ENCODE measurements around the gene MAP1LC3B2.
A peak's percentile ranks its signal among the peaks of the same experiment; 100 is the strongest.

MAP1LC3B2 gene

DNA sequence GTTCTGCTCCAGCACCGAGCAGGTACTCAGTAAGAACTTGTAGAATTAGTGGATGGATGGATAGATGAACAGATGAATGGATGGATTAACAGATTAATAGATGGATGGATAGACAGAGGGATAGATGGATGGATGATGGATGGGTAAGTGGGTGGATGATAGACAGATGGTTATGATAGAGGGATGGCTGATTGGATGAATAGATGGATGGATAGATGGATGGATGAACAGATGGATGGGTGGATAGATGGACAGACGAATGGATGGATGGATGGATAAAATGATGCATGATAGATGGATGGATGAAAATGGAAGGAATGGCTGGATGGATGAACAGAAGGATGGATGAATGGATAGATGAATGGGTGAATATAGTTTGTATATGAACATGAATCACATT lies 8.0 kb upstream of the MAP1LC3B2 start:
- Histone ChIP-seq H3K4me1 (ENCODE audit: control insufficient read depth, insufficient read depth, low read length) (peaks cover 3% of the 10 kb centered on the region), H3K4me3 (ENCODE audit: low read length) (no peak overlapping the region), H3K36me3 (ENCODE audit: control insufficient read depth, insufficient read depth, low read length, severe bottlenecking) (no peaks in the 10 kb centered on the region), H3K9ac (ENCODE audit: low read length) (no peak overlapping the region), H3K9me3 (ENCODE audit: control insufficient read depth, low read length) (peaks cover 2% of the 10 kb centered on the region), H3K27me3 (replicated peaks; ENCODE audit: control insufficient read depth, insufficient read depth, low read length) (no peaks in the 10 kb centered on the region)
- no peak for DNase-seq (ENCODE audit: low read depth)

DNA sequence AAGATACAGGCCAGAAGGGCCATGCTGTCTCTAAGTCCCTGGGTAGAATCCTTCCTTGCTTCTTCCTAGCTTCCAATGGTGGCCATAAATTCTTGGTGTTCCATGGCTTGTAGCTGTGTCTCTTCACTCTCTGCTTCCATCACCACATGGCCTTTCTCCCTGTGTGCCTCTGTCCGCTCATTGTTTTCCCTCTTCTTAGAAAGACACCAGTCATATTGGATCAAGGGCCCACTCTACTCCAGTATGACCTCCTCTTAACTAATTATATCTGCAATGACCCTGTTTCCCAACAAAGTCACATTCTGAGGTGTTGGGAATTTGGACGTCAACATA lies 7.6 kb upstream of the MAP1LC3B2 start:
- Histone ChIP-seq H3K9ac (ENCODE audit: low read length) (no peak overlapping the region), H3K36me3 (ENCODE audit: control insufficient read depth, insufficient read depth, low read length, severe bottlenecking) (no peaks in the 10 kb centered on the region), H3K27me3 (replicated peaks; ENCODE audit: control insufficient read depth, insufficient read depth, low read length) (no peaks in the 10 kb centered on the region), H3K4me3 (ENCODE audit: low read length) (no peak overlapping the region), H3K4me1 (ENCODE audit: control insufficient read depth, insufficient read depth, low read length) (peaks cover 3% of the 10 kb centered on the region), H3K9me3 (ENCODE audit: control insufficient read depth, low read length) (peaks cover 2% of the 10 kb centered on the region)
- DNase-seq (ENCODE audit: low read depth), result no peak

DNA sequence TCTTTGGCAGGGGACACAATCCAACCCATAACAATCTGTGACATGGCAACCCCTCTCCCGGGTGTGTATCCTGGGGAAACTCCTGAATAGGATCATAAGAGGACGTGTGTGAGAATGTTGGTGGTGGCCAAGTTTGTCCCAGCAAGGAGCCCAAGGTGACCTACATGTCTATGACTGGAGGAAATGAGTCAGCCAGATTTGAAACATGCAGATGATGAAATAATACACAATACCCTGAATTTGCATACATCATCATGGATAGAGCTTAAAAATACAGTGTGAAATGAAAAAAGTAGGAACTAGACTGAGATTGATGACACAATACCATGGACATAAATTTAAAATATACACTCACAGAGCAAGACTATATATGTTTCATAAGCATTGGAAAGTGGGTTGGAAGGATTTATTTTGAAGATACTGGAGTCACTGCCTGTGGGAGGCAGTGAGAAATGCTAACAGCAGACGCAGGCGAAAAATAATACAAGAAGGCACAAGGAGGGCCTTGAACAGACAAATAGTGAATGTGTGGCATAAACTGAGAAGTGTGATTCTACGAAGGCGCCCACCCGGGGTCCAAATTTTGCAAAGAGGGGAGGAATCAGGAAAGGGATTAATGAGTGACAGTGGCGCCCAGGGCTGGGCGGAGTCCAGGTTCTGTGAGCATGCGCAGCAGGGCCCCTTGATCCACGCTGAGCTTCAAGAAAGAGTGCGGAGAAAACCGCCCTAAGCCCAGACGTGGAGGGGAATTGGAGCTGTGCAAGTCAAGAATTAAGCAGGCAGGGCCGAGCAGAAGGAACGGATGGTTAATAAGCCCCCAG lies 7.0 kb upstream of the MAP1LC3B2 start:
- H3K9ac ChIP-seq (ENCODE audit: low read length), result no peak overlapping the region
- H3K4me3 ChIP-seq (ENCODE audit: low read length), result no peak overlapping the region
- DNase-seq (ENCODE audit: low read depth), result peak; percentile 77
- peaks cover 2% of the 10 kb centered on the region for H3K9me3 ChIP-seq (ENCODE audit: control insufficient read depth, low read length)
- H3K27me3 ChIP-seq (replicated peaks; ENCODE audit: control insufficient read depth, insufficient read depth, low read length), result no peaks in the 10 kb centered on the region
- peaks cover 3% of the 10 kb centered on the region for H3K4me1 ChIP-seq (ENCODE audit: control insufficient read depth, insufficient read depth, low read length)
- H3K36me3 ChIP-seq (ENCODE audit: control insufficient read depth, insufficient read depth, low read length, severe bottlenecking), result no peaks in the 10 kb centered on the region

DNA sequence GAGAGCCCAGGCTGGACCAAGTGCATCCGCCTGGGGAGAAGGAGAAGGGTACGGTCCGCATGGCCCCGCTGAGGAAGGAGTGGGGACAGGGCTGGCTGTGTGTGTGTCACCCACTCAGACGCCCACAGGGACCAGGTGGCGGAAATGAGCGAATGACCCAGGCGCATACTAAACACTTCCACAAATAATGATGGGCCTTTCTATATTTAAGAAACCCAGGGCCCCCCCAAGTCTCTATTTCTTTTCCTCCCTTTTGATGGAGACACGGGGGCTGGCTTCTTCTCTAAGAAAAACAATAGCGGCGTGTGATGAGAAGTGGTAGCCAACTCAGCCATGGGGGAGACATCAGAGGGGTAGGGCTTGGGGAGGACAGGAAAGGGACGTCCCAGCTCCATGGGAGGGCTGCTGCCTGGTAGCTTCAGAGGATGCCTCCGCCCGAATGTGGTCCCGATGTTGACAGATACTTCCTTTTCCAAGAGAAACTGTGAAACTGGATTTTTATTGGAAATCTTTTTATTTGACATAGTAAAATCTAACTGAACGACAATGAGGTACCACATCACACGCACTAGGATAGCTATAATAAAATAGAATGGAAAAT lies 6.3 kb upstream of the MAP1LC3B2 start:
- Histone ChIP-seq H3K4me1 (ENCODE audit: control insufficient read depth, insufficient read depth, low read length) (peaks cover 3% of the 10 kb centered on the region), H3K4me3 (ENCODE audit: low read length) (no peak overlapping the region), H3K9me3 (ENCODE audit: control insufficient read depth, low read length) (peaks cover 2% of the 10 kb centered on the region), H3K36me3 (ENCODE audit: control insufficient read depth, insufficient read depth, low read length, severe bottlenecking) (no peaks in the 10 kb centered on the region), H3K27me3 (replicated peaks; ENCODE audit: control insufficient read depth, insufficient read depth, low read length) (no peaks in the 10 kb centered on the region), H3K9ac (ENCODE audit: low read length) (no peak overlapping the region)
- no peak for DNase-seq (ENCODE audit: low read depth)

DNA sequence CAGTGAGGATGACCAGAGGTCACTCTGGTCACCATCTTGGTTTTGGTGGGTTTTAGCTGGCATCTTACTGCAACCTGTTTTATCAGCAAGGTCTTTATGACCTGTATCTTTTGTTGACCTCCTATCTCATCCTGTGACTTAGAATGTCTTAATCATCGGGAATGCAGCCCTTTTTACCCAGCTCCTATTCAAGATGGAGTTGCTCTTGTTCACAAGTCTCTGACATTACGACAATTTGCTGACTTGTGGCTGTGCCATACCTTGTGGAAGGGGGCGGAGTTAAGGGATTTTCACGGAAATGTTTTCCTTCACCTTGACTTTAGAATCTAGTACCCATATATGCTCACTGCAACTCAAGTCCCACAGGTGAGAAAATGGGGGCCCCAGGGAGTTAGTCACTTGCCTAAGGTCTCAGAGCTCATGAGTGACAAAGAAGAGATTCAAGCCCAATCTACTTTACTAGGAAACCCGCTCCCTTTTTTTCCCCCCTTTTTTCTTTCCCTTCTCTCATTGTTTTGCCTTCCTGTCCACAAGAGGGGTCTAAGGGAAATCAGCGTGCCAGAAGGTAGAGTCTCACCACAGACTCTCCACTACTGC lies 2.7 kb upstream of the MAP1LC3B2 start:
- no peak for DNase-seq (ENCODE audit: low read depth)
- Histone ChIP-seq H3K4me3 (ENCODE audit: low read length) (no peak overlapping the region), H3K9me3 (ENCODE audit: control insufficient read depth, low read length) (peaks cover 2% of the 10 kb centered on the region), H3K27me3 (replicated peaks; ENCODE audit: control insufficient read depth, insufficient read depth, low read length) (no peaks in the 10 kb centered on the region), H3K4me1 (ENCODE audit: control insufficient read depth, insufficient read depth, low read length) (peaks cover 12% of the 10 kb centered on the region), H3K9ac (ENCODE audit: low read length) (no peak overlapping the region), H3K36me3 (ENCODE audit: control insufficient read depth, insufficient read depth, low read length, severe bottlenecking) (no peaks in the 10 kb centered on the region)

DNA sequence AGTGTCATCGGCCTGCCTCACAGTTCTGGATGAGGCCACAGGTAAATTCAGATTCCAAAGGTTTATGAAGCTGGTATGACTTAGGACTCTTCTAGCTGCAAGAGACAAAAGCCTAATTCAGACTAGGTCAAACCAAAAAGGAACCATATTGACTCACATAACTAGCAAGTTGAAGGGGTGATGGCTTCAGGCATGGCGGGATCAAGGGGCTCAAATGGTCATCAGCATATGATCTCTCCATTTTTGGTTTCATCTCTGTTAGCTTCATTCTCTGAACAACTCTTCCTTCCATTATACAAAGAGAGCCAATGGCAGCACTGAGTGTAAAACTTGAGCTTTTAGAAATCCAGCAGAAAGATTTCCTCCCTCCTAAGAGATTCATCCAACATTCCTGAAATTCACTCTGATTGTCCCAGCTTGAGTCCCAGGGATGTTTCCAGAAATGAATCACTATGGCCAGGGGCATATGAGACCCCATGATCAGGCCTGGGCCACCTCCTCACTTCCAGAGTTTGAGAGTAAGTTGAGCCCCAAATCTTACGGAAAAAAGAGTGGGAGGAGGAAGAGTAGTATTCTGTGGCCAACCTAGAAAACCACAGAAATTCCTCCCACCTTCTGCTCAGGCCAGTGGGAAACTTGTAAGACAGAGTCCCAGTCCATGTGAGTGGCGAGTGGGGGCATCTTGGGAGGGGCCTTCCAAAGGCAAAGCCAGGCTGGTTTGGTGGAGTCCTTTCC lies 2.0 kb upstream of the MAP1LC3B2 start:
- Histone ChIP-seq H3K9ac (ENCODE audit: low read length) (no peak overlapping the region), H3K27me3 (replicated peaks; ENCODE audit: control insufficient read depth, insufficient read depth, low read length) (no peaks in the 10 kb centered on the region), H3K36me3 (ENCODE audit: control insufficient read depth, insufficient read depth, low read length, severe bottlenecking) (no peaks in the 10 kb centered on the region), H3K9me3 (ENCODE audit: control insufficient read depth, low read length) (peaks cover 2% of the 10 kb centered on the region), H3K4me3 (ENCODE audit: low read length) (no peak overlapping the region), H3K4me1 (ENCODE audit: control insufficient read depth, insufficient read depth, low read length) (peaks cover 11% of the 10 kb centered on the region)
- DNase-seq (ENCODE audit: low read depth), result peak; percentile 23

DNA sequence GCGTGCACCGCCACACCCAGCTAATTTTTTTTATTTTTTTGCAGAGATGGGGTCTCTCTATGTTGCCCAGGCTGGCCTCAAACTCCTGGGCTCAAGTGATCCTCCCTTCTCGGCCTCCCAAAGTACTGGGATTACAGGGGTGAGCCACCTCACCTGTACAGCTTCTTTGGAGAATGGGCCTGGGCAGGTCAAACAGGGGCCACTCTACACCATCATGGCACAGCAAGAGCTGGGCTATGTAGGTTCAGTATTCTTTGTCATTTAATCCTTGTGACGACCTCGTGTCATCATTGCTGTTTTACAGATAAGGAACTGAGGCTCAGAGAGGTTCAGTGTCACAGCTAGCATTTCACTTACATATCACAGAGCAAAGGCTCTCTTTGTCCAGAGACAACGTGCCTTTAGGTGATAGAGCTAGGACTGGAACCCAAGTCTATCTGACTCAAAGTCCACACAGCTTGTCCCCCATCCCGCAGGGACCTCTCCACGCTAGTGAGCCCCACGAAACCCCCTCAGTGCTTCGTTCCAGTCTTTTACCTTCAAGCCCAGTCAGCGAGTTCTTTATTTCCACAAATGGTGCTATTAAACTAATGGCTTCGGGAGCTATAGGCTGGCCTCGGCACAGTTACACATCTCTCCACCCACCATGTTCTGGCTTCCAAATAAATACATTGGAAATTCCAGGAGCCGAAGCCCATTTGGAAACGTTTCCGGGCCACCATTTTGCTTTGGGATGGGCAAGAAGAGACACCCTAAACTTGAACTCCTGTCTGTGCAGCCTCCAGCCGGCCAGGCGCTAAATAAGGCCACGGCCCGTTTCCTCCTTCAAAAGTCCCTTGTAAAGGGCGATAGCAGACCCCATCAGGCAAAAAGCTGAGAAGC lies 660 bp upstream of the MAP1LC3B2 start:
- peaks cover 6% of the 10 kb centered on the region for H3K9me3 ChIP-seq (ENCODE audit: control insufficient read depth, low read length)
- no peaks in the 10 kb centered on the region for H3K36me3 ChIP-seq (ENCODE audit: control insufficient read depth, insufficient read depth, low read length, severe bottlenecking)
- peaks cover 9% of the 10 kb centered on the region for H3K4me1 ChIP-seq (ENCODE audit: control insufficient read depth, insufficient read depth, low read length)
- H3K4me3 ChIP-seq (ENCODE audit: low read length), result no peak overlapping the region
- no peaks in the 10 kb centered on the region for H3K27me3 ChIP-seq (replicated peaks; ENCODE audit: control insufficient read depth, insufficient read depth, low read length)
- DNase-seq (ENCODE audit: low read depth), result no peak
- no peak overlapping the region for H3K9ac ChIP-seq (ENCODE audit: low read length)

DNA sequence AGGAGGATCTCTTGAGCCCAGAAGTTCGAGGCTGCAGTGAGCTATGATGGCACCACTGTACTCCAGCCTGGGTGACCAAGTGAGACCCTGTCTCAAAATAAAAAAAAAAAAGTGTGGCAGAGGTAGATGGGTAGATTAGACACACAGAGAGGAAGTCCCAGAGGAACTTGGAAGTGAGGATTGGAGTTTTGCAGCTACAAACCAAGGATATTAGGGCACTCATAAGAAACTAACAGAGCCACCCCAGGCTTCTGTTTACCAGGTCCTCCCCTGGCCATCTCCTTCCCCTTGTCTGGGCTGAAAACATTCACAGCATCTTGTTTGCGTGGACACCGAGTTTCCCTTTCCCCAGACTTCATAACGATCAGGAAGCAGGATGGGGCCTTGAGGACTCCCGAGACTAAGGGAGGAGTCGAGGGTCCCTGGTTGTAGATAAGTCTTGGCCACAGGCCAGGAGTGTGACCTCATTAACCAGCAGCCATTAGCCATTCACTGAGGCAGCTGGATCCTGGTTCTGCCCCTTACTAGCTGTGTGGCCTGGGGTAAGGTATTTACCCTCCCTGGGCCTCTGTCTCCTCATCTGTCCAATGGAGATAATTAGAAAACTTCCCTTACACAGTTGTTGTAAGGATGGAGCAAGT lies 2.1 kb downstream of the MAP1LC3B2 start:
- no peaks in the 10 kb centered on the region for H3K27me3 ChIP-seq (replicated peaks; ENCODE audit: control insufficient read depth, insufficient read depth, low read length)

DNA sequence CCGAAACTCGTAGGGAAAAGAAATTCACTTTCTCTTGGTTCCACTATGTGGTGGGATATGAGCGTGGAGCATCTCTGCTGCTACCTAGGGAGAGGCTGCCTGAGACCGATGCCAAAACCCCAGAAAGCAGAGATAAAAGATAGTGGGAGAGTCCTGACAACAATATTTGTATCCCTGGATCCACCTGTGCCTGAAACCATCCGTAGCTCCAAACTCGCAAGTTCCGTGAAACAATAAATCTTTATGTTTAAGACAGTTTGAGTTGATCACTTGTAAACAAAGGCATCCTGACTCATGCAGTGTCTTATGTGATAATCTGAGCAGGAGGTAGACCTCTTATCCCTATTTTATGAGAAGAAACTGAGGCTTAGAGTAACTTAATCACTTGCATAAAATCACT lies 2.9 kb downstream of the MAP1LC3B2 start:
- H3K27me3 ChIP-seq (replicated peaks; ENCODE audit: control insufficient read depth, insufficient read depth, low read length), result no peaks in the 10 kb centered on the region
- peaks cover 14% of the 10 kb centered on the region for H3K9me3 ChIP-seq (ENCODE audit: control insufficient read depth, low read length)
- peaks cover 9% of the 10 kb centered on the region for H3K4me1 ChIP-seq (ENCODE audit: control insufficient read depth, insufficient read depth, low read length)
- H3K9ac ChIP-seq (ENCODE audit: low read length), result no peak overlapping the region
- H3K36me3 ChIP-seq (ENCODE audit: control insufficient read depth, insufficient read depth, low read length, severe bottlenecking), result no peaks in the 10 kb centered on the region
- no peak overlapping the region for H3K4me3 ChIP-seq (ENCODE audit: low read length)
- no peak for DNase-seq (ENCODE audit: low read depth)

More for the DNA sequence above, 2.1 kb downstream of the MAP1LC3B2 start:
- no peak overlapping the region for H3K4me3 ChIP-seq (ENCODE audit: low read length)
- H3K9ac ChIP-seq (ENCODE audit: low read length), result no peak overlapping the region
- no peaks in the 10 kb centered on the region for H3K36me3 ChIP-seq (ENCODE audit: control insufficient read depth, insufficient read depth, low read length, severe bottlenecking)
- H3K9me3 ChIP-seq (ENCODE audit: control insufficient read depth, low read length), result peaks cover 14% of the 10 kb centered on the region
- no peak for DNase-seq (ENCODE audit: low read depth)
- H3K4me1 ChIP-seq (ENCODE audit: control insufficient read depth, insufficient read depth, low read length), result peaks cover 9% of the 10 kb centered on the region

DNA sequence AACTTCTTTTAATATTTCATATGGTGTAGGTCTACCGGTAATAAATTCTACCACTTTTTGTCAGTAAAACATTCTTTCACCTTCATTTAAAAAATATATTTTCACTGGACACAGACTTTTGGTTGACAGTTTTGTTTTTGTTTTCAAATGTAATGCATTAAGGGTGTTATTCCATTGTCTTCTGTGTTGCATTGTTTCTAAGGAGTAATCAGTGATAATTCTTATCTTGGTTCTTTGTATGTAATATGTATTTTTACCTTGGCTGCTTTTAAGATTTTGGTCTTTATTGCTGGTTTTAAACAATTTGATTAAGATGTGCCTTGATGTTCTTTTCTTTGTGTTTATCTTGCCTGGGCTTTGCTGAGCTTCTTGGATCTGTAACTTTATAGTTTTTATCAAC lies 4.1 kb downstream of the MAP1LC3B2 start:
- H3K9ac ChIP-seq (ENCODE audit: low read length), result no peak overlapping the region
- peaks cover 14% of the 10 kb centered on the region for H3K9me3 ChIP-seq (ENCODE audit: control insufficient read depth, low read length)
- H3K27me3 ChIP-seq (replicated peaks; ENCODE audit: control insufficient read depth, insufficient read depth, low read length), result no peaks in the 10 kb centered on the region
- H3K4me3 ChIP-seq (ENCODE audit: low read length), result no peak overlapping the region
- H3K4me1 ChIP-seq (ENCODE audit: control insufficient read depth, insufficient read depth, low read length), result peaks cover 9% of the 10 kb centered on the region
- no peaks in the 10 kb centered on the region for H3K36me3 ChIP-seq (ENCODE audit: control insufficient read depth, insufficient read depth, low read length, severe bottlenecking)
- no peak for DNase-seq (ENCODE audit: low read depth)

Measured in adipocyte (in vitro differentiated cells).